ENCODE results near the gene PDGFRB.

DNA sequence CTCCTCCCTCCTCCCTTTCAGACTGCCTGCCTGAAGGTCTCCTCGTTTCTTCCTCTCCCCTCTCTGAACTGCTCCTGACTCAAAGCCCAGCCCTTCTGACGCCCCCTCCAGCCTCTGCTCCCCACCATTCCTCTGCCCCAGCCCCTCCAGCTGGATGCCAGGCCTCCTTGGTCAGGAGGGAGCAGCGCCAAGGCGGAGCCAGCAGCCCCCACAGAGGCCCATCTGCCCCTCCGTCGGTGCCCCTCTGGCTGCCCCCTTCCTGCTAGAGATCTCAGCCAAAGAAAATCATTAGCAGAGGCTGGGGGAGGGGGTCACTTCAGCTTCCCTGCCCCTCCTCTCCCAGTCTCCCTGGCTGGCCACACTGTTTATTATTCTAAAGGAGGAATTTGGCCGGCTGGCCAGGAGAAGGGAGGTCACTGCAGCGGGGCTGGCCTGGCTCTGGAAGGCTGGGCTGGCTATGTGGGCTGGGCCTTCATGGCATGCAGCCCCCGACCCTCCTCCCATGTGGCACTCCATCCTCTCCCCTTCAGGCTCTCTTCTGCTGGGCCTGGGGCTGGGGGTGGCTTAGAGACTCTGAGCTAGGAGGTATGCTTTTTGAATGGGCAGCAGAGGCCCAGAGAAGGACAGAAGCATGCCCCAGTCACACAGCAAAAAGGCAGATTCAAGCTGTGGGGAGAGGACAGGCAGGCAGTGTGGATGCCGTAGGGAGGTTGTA lies 16.9 kb downstream of the PDGFRB start:
- TF ChIP-seq, protein P1, sequence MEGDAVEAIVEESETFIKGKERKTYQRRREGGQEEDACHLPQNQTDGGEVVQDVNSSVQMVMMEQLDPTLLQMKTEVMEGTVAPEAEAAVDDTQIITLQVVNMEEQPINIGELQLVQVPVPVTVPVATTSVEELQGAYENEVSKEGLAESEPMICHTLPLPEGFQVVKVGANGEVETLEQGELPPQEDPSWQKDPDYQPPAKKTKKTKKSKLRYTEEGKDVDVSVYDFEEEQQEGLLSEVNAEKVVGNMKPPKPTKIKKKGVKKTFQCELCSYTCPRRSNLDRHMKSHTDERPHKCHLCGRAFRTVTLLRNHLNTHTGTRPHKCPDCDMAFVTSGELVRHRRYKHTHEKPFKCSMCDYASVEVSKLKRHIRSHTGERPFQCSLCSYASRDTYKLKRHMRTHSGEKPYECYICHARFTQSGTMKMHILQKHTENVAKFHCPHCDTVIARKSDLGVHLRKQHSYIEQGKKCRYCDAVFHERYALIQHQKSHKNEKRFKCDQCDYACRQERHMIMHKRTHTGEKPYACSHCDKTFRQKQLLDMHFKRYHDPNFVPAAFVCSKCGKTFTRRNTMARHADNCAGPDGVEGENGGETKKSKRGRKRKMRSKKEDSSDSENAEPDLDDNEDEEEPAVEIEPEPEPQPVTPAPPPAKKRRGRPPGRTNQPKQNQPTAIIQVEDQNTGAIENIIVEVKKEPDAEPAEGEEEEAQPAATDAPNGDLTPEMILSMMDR (IDR thresholded peaks at IDR 0.05 in 2 of 3, conservative IDR thresholded peaks at IDR 0.05 in 1 of 3; ENCODE audit: control insufficient read depth in 2 of 3, extremely low read depth in 1 of 3, insufficient read depth in 1 of 3, low read depth in 3 of 3, low read length in 3 of 3) = no peak
- TF ChIP-seq, protein P2, sequence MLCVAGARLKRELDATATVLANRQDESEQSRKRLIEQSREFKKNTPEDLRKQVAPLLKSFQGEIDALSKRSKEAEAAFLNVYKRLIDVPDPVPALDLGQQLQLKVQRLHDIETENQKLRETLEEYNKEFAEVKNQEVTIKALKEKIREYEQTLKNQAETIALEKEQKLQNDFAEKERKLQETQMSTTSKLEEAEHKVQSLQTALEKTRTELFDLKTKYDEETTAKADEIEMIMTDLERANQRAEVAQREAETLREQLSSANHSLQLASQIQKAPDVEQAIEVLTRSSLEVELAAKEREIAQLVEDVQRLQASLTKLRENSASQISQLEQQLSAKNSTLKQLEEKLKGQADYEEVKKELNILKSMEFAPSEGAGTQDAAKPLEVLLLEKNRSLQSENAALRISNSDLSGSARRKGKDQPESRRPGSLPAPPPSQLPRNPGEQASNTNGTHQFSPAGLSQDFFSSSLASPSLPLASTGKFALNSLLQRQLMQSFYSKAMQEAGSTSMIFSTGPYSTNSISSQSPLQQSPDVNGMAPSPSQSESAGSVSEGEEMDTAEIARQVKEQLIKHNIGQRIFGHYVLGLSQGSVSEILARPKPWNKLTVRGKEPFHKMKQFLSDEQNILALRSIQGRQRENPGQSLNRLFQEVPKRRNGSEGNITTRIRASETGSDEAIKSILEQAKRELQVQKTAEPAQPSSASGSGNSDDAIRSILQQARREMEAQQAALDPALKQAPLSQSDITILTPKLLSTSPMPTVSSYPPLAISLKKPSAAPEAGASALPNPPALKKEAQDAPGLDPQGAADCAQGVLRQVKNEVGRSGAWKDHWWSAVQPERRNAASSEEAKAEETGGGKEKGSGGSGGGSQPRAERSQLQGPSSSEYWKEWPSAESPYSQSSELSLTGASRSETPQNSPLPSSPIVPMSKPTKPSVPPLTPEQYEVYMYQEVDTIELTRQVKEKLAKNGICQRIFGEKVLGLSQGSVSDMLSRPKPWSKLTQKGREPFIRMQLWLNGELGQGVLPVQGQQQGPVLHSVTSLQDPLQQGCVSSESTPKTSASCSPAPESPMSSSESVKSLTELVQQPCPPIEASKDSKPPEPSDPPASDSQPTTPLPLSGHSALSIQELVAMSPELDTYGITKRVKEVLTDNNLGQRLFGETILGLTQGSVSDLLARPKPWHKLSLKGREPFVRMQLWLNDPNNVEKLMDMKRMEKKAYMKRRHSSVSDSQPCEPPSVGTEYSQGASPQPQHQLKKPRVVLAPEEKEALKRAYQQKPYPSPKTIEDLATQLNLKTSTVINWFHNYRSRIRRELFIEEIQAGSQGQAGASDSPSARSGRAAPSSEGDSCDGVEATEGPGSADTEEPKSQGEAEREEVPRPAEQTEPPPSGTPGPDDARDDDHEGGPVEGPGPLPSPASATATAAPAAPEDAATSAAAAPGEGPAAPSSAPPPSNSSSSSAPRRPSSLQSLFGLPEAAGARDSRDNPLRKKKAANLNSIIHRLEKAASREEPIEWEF (IDR thresholded peaks at IDR 0.05; ENCODE audit: insufficient replicate concordance, low read depth, low read length) = no peak
- TF ChIP-seq TAF1 (IDR thresholded peaks at IDR 0.05; ENCODE audit: borderline replicate concordance, low read depth, low read length) (no peak), TCF12 (IDR thresholded peaks at IDR 0.05; ENCODE audit: low read depth, low read length) (no peak), POLR2A (IDR thresholded peaks at IDR 0.05; ENCODE audit: low read depth, low read length) (no peak)
- TF ChIP-seq, protein P3, sequence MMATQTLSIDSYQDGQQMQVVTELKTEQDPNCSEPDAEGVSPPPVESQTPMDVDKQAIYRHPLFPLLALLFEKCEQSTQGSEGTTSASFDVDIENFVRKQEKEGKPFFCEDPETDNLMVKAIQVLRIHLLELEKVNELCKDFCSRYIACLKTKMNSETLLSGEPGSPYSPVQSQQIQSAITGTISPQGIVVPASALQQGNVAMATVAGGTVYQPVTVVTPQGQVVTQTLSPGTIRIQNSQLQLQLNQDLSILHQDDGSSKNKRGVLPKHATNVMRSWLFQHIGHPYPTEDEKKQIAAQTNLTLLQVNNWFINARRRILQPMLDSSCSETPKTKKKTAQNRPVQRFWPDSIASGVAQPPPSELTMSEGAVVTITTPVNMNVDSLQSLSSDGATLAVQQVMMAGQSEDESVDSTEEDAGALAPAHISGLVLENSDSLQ (IDR thresholded peaks at IDR 0.05) = no peak
